Endothelial cell of umbilical vein (primary cell): ENCODE data around the gene KIN.

Source experiments
- JUN ChIP-seq: IDR thresholded peaks from 2 replicates; pipeline ENCODE4 v1.6.1; 2011; ENCODE audit warnings: borderline replicate concordance, low read depth; ENCODE audit not compliant: insufficient read length, insufficient read depth
- POLR2A ChIP-seq: IDR thresholded peaks from 2 replicates; pipeline ENCODE4 v1.6.1; 2012; ENCODE audit warnings: low read depth, mild to moderate bottlenecking, control low read depth, low read length
- TF ChIP-seq, protein P1 (sequence below), 2 donors: IDR thresholded peaks; 1 replicate in 1 of 2; 2 replicates in 1 of 2; pipeline ENCODE4 v1.5.1; 2011; ENCODE audit warnings: low read length in 2 of 2, mild to moderate bottlenecking in 2 of 2, moderate library complexity in 2 of 2, control low read depth in 1 of 2, inconsistent platforms in 1 of 2, low read depth in 1 of 2; ENCODE audit not compliant: insufficient read depth in 1 of 2; ENCODE audit errors: extremely low read depth in 1 of 2

DNA sequence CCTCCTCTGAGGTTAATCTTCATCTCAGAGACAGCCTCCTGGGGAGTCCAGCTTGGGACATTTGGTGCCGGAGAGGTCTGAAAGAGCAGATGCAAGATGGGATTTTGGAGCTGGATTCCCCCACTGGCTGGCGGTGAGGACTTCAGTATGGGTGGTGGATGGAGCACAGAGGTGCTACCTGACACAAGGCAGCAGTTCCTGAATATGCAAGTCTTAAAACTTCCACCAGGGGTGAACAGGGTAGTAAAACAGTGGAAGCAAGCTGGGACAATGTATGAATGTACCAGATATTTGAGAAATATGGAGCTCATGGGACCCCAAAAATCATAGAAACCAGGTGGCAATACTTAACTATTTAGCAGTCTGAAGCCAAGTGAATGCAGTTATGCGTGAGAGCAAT, 25.7 kb upstream of the KIN start:
- TF ChIP-seq, protein P1, sequence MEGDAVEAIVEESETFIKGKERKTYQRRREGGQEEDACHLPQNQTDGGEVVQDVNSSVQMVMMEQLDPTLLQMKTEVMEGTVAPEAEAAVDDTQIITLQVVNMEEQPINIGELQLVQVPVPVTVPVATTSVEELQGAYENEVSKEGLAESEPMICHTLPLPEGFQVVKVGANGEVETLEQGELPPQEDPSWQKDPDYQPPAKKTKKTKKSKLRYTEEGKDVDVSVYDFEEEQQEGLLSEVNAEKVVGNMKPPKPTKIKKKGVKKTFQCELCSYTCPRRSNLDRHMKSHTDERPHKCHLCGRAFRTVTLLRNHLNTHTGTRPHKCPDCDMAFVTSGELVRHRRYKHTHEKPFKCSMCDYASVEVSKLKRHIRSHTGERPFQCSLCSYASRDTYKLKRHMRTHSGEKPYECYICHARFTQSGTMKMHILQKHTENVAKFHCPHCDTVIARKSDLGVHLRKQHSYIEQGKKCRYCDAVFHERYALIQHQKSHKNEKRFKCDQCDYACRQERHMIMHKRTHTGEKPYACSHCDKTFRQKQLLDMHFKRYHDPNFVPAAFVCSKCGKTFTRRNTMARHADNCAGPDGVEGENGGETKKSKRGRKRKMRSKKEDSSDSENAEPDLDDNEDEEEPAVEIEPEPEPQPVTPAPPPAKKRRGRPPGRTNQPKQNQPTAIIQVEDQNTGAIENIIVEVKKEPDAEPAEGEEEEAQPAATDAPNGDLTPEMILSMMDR (IDR thresholded peaks at IDR 0.05; ENCODE audit: extremely low read depth in 1 of 2, insufficient read depth in 1 of 2, low read depth in 1 of 2, low read length in 2 of 2) = no peak
- TF ChIP-seq POLR2A (no peak), JUN (no peak)
